ENCODE results near the gene EYS. TPM values are rescaled to one million over a fixed set of nuclear protein-coding genes. Genes with fewer than 3 reads are reported as not detected.
A peak's percentile ranks its signal among the peaks of the same experiment; 100 is the strongest.
"Not testable (repeated sequence)": the region's sequence is repeated elsewhere in the genome, so short reads cannot be mapped to it uniquely, and the experiment has no call there.

EYS gene
- total RNA-seq, 1 experiment from 2014 or later = not detected

- no peak for DNase-seq (ENCODE audit: low read depth)
Observed at GRCh38 chr6:63821442-63821841, 1885.6 kb downstream of the EYS start.

GRCh38 chr6:63819831-63820230 lies 1887.2 kb downstream of the EYS start:
- no peak for DNase-seq (ENCODE audit: low read depth)

- no peak for DNase-seq (ENCODE audit: low read depth)
Observed at GRCh38 chr6:63817492-63818050, 1889.5 kb downstream of the EYS start.

- DNase-seq (ENCODE audit: low read depth) = no peak
Observed at GRCh38 chr6:63816982-63817436, 1890.0 kb downstream of the EYS start.

- no peak for DNase-seq (ENCODE audit: low read depth)
Observed at GRCh38 chr6:63816401-63816981, 1890.5 kb downstream of the EYS start.

- no peak for DNase-seq (ENCODE audit: low read depth)
Observed at GRCh38 chr6:63814459-63814858, 1892.6 kb downstream of the EYS start.

GRCh38 chr6:63813566-63814120 lies 1893.4 kb downstream of the EYS start:
- no peak for DNase-seq (ENCODE audit: low read depth)

- DNase-seq (ENCODE audit: low read depth) = no peak
Observed at GRCh38 chr6:63808576-63808975, 1898.5 kb downstream of the EYS start.

- no peak for DNase-seq (ENCODE audit: low read depth)
Observed at GRCh38 chr6:63807056-63807455, 1900.0 kb downstream of the EYS start.

GRCh38 chr6:63806573-63806913 lies 1900.5 kb downstream of the EYS start:
- DNase-seq (ENCODE audit: low read depth) = no peak

GRCh38 chr6:63805808-63806572 lies 1901.0 kb downstream of the EYS start:
- DNase-seq (ENCODE audit: low read depth) = peak; percentile 61

GRCh38 chr6:63805345-63805744 lies 1901.7 kb downstream of the EYS start:
- no peak for DNase-seq (ENCODE audit: low read depth)

- DNase-seq (ENCODE audit: low read depth) = peak; percentile 74
Observed at GRCh38 chr6:63804381-63804956, 1902.6 kb downstream of the EYS start.

- DNase-seq (ENCODE audit: low read depth) = no peak
Observed at GRCh38 chr6:63803371-63803770, 1903.7 kb downstream of the EYS start.

- DNase-seq (ENCODE audit: low read depth) = peak; percentile 10
Observed at GRCh38 chr6:63802606-63803206, 1904.3 kb downstream of the EYS start.

GRCh38 chr6:63800386-63800785 lies 1906.6 kb downstream of the EYS start:
- DNase-seq (ENCODE audit: low read depth) = not testable (repeated sequence)

- no peak for DNase-seq (ENCODE audit: low read depth)
Observed at GRCh38 chr6:63799813-63800212, 1907.2 kb downstream of the EYS start.

GRCh38 chr6:63799313-63799712 lies 1907.7 kb downstream of the EYS start:
- DNase-seq (ENCODE audit: low read depth) = no peak

- no peak for DNase-seq (ENCODE audit: low read depth)
Observed at GRCh38 chr6:63798378-63798777, 1908.6 kb downstream of the EYS start.

- no peak for DNase-seq (ENCODE audit: low read depth)
Observed at GRCh38 chr6:63797721-63798120, 1909.3 kb downstream of the EYS start.

- DNase-seq (ENCODE audit: low read depth) = no peak
Observed at GRCh38 chr6:63795826-63796225, 1911.2 kb downstream of the EYS start.

- no peak for DNase-seq (ENCODE audit: low read depth)
Observed at GRCh38 chr6:63795006-63795405, 1912.0 kb downstream of the EYS start.
